Tibial artery (tissue), 4 donors: ENCODE data around the gene PIGN.

Source experiments
- DNase-seq, 2 donors: peaks; one replicate each; pipeline ENCODE4 v3.0.0-alpha.2; 2019
- H3K27ac ChIP-seq, 2 donors: fragments of 200-600 bp; sonication (generic) in 1 of 2; 1 replicate in 1 of 2; 2 replicates in 1 of 2; pipeline ENCODE4 v1.5.1; 2018 to 2019; ENCODE audit warnings: mild to moderate bottlenecking in 1 of 2
- H3K27me3 ChIP-seq, 2 donors: fragments of 200-600 bp; sonication (generic) in 1 of 2; one replicate each; pipeline versions ENCODE4 v1.5.1 to v1.6.0; 2016 to 2019
- H3K36me3 ChIP-seq, 3 donors: fragments of 200-600 bp; sonication (generic) in 2 of 3; one replicate each; pipeline ENCODE4 v1.5.1; 2016 to 2019; ENCODE audit warnings: mild to moderate bottlenecking in 2 of 3
- H3K4me1 ChIP-seq, 4 donors: fragments of 200-600 bp; sonication (generic) in 2 of 4; 1 replicate in 3 of 4; 2 replicates in 1 of 4; pipeline ENCODE4 v1.5.1; 2016 to 2019
- H3K4me3 ChIP-seq, 2 donors: fragments of 200-600 bp; sonication (generic) in 1 of 2; 1 replicate in 1 of 2; 2 replicates in 1 of 2; pipeline ENCODE4 v1.5.1; 2018 to 2019; ENCODE audit warnings: mild to moderate bottlenecking in 2 of 2
- H3K9me3 ChIP-seq, 3 donors: fragments of 200-600 bp; sonication (generic) in 1 of 3; one replicate each; pipeline ENCODE4 v1.5.1; 2016 to 2019
- intact Hi-C: fragments of 100-400 bp; cut with DNase I; formaldehyde crosslinking; loops from one replicate; pipeline ENCODE4 v1.15.0; 2023; ENCODE audit warnings: low total_unique reads
- TF ChIP-seq, protein P1 (sequence below), 2 experiments: fragments of 200-600 bp in 1 of 2; fragments of 450-650 bp in 1 of 2; IDR thresholded peaks; one replicate each; pipeline ENCODE4 v1.5.1; 2017 to 2019; ENCODE audit warnings: antibody characterized with exemption in 2 of 2, mild to moderate bottlenecking in 1 of 2, moderate library complexity in 1 of 2

PIGN gene

GRCh38 chr18:62165583-62165982, 21.3 kb downstream of the PIGN start:
- intact Hi-C loops: no loop called here
- TF ChIP-seq, protein P1, sequence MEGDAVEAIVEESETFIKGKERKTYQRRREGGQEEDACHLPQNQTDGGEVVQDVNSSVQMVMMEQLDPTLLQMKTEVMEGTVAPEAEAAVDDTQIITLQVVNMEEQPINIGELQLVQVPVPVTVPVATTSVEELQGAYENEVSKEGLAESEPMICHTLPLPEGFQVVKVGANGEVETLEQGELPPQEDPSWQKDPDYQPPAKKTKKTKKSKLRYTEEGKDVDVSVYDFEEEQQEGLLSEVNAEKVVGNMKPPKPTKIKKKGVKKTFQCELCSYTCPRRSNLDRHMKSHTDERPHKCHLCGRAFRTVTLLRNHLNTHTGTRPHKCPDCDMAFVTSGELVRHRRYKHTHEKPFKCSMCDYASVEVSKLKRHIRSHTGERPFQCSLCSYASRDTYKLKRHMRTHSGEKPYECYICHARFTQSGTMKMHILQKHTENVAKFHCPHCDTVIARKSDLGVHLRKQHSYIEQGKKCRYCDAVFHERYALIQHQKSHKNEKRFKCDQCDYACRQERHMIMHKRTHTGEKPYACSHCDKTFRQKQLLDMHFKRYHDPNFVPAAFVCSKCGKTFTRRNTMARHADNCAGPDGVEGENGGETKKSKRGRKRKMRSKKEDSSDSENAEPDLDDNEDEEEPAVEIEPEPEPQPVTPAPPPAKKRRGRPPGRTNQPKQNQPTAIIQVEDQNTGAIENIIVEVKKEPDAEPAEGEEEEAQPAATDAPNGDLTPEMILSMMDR (IDR thresholded peaks at IDR 0.05): no peak
- Histone ChIP-seq H3K9me3 (no peaks in the 10 kb centered on the region), H3K4me1 (peaks cover 0 to 4% (median 0%) of the 10 kb centered on the region in 4 donors), H3K36me3 (peaks cover 0 to 5% (median 4%) of the 10 kb centered on the region in 3 donors), H3K4me3 (no peak overlapping the region), H3K27me3 (no peaks in the 10 kb centered on the region), H3K27ac (no peak overlapping the region)
- DNase-seq: no peak

DNA sequence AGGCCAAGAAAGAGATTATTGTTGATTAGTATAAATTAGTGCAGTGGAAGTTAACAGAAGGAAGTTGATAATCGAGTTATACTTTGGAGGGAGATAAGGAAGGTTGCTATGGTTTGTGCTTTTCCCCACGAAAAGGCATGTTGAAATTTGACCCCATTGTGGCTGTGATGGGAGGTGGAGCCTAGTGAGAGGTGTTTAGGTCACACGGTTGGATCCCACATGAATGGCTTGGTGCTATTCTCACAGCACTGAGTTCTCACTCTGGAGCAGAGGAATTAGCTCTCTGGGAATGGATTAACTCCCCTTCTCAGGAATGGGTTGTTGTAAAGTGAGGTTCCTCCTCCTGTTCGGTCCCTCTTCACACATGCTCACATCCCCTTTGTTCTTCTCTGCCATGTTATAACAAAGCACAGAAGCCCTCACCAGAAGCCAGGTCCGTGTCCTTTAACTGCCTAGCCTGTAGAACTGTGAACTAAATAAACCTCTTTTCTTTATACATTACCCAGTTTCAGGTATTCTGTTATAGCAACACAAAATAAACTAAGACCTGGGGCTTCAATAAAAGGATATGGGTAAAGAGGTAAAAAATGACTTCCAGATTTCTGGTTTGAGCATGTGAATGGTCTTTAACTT, 21.9 kb downstream of the PIGN start:
- no peak for DNase-seq
- no peaks in the 10 kb centered on the region for H3K27me3 ChIP-seq
- intact Hi-C loops: no loop called here
- peaks cover 0 to 4% (median 0%) of the 10 kb centered on the region in 4 donors for H3K4me1 ChIP-seq
- TF ChIP-seq, protein P1 (IDR thresholded peaks at IDR 0.05): no peak
- no peak overlapping the region for H3K4me3 ChIP-seq
- peaks cover 0 to 9% (median 6%) of the 10 kb centered on the region in 3 donors for H3K36me3 ChIP-seq
- H3K9me3 ChIP-seq: no peaks in the 10 kb centered on the region
- H3K27ac ChIP-seq: no peak overlapping the region

DNA sequence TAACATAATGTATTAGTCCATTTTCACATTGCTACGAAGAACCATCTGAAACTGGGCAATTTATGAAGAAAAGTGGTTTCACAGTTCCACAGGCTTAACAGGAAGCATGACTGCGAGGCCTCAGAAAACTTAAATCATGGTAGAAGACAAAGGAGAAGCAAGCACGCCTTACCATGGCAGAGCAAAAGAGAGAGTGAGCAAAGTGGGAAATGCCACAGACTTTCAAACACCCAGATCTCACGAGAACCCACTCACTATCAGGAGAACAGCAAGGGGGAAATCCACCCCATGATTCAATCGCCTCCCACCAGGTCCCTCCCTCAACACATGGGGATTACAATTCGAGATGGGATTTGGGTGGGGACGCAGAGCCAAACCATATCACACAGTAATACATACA, 22.5 kb downstream of the PIGN start:
- no peaks in the 10 kb centered on the region for H3K4me1 ChIP-seq
- peaks cover 0 to 13% (median 11%) of the 10 kb centered on the region in 3 donors for H3K36me3 ChIP-seq
- no peak overlapping the region for H3K27ac ChIP-seq

DNA sequence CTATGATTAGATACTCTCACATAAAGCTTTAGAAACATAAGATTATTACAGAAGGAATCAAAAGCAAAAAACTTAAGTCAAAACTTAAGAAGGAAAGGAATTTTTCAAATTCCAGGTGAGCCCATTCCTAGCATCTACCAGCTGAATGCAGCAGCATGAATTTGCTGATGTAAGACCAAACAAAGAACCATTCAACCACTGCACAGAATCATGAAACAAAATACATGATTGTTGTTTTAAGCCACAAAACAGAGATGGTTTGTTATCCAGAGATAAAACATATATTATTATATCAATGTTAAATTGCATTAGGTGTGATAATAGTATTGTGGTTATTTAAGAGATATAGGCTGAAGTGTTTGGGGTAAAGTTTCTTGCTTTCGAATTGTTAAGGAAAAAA, 29.0 kb downstream of the PIGN start:
- intact Hi-C loops: no loop called here
- H3K4me1 ChIP-seq: no peaks in the 10 kb centered on the region
- no peaks in the 10 kb centered on the region for H3K27me3 ChIP-seq
- no peak for DNase-seq
- no peak overlapping the region for H3K4me3 ChIP-seq
- H3K27ac ChIP-seq: no peak overlapping the region
- TF ChIP-seq, protein P1 (IDR thresholded peaks at IDR 0.05): no peak
- H3K36me3 ChIP-seq: peaks cover 0 to 50% (median 47%) of the 10 kb centered on the region in 3 donors
- no peaks in the 10 kb centered on the region for H3K9me3 ChIP-seq

More for the DNA sequence above, 22.5 kb downstream of the PIGN start:
- H3K4me3 ChIP-seq: no peak overlapping the region
- no peaks in the 10 kb centered on the region for H3K9me3 ChIP-seq
- TF ChIP-seq, protein P1 (IDR thresholded peaks at IDR 0.05): no peak
- H3K27me3 ChIP-seq: no peaks in the 10 kb centered on the region
- DNase-seq: no peak
- intact Hi-C loops: no loop called here

DNA sequence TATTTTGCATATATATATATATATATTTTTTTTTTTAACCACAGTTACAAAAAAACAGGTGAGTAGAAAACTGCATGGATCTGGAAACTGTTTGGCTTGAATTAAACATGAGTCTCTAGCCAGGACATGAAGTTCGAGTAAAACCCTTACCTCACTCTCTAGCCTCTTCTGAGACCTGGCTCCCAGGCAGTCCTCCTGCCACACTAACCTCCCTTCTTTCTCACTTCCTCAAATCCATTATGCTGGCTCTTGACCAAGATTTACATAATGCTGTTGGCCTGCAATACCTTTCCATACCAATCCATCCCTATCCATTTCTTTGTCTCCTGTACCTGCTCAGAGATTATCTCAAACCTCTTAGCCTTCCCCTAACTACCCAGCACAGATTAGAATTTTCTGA, 34.0 kb downstream of the PIGN start:
- no peaks in the 10 kb centered on the region for H3K9me3 ChIP-seq
- intact Hi-C loops: no loop called here

More for the DNA sequence above, 34.0 kb downstream of the PIGN start:
- TF ChIP-seq, protein P1 (IDR thresholded peaks at IDR 0.05): no peak
- peaks cover 0 to 30% (median 28%) of the 10 kb centered on the region in 3 donors for H3K36me3 ChIP-seq
- no peaks in the 10 kb centered on the region for H3K27me3 ChIP-seq
- no peaks in the 10 kb centered on the region for H3K4me1 ChIP-seq
- H3K4me3 ChIP-seq: no peak overlapping the region
- H3K27ac ChIP-seq: no peak overlapping the region
- no peak for DNase-seq
